ENCODE results near the gene REEP6. TPM values are rescaled to one million over a fixed set of nuclear protein-coding genes. Genes with fewer than 3 reads are reported as not detected.
"Not testable (repeated sequence)": the region's sequence is repeated elsewhere in the genome, so short reads cannot be mapped to it uniquely, and the experiment has no call there.

REEP6 gene
- total RNA-seq, 1 donor from 2014 or later = 7.5 TPM

GRCh38 chr19:1507763-1508506, 17.0 kb downstream of the REEP6 start:
- peak; percentile 97 for DNase-seq

DNA sequence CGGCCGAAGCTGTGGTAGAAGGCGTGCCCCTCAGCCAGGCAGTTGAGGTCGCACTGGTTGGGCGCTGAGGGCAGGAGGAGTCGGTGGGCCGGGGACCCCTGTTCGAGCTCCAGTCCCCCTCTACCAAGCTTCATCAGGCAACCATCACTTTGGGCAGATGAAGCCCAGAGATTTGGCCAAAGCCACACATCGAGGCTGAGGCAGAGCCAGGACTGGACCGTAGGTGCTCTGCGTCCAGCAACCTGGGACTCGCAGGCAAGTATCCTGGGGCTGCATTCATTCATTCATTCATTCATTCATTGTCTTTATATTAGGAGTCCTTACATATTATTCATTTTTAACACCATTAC, 17.5 kb downstream of the REEP6 start:
- DNase-seq = no peak

GRCh38 chr19:1509602-1510441, 18.8 kb downstream of the REEP6 start:
- no peak for DNase-seq

GRCh38 chr19:1510442-1510806, 19.4 kb downstream of the REEP6 start:
- DNase-seq = no peak

- no peak for DNase-seq
These were observed 19.8 kb downstream of the REEP6 start for GRCh38 chr19:1510807-1511206.

- DNase-seq = no peak
These were observed 20.6 kb downstream of the REEP6 start for GRCh38 chr19:1511318-1512317.

DNA sequence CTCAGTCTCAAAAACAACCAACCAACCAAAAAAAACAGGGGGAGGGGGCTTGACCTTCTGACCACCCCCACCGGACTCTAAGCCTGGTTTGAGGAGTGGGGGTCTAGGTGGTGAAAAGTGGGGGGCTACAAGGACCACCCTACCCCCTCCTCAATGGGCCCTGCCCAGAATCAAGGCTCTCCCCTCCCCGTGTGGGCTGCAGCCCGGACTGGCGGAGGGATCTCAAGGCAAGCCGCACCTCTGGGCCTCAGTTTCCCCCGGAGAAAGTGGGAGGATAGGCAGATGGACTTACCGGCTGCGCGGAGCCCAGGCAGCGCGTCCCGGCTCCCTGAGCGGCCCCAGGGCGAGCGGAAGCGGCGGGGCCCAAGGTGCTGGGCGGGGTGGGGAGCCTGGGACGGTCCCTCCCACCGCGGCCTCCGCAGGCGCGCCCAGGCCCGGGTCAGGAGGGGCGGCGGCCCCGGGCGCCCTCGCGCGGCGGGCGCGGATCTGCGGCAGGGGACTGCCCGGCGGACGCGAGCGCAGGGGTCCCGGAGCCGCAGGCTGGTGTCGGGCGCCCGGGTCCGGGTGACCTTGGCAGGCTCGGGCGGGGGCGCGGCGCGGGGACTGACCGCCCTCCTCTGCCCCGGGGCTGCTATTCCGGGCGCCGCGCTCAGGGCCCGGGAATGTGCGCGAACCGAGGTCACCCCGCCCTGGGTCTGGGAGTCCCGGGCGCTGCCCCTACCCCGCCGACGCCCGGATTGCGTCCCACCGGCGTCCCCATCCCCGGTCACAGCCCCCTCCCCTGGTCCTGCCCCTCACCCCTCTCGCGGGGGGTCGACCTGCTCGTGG, 21.9 kb downstream of the REEP6 start, which contains the start of gene ADAMTSL5:
Gene ADAMTSL5 (minus strand): TSS at position 349 of the 828 bp plus-strand sequence. CDS start 2,076 bp downstream, outside the sequence.
- peak; percentile 57 for DNase-seq

DNA sequence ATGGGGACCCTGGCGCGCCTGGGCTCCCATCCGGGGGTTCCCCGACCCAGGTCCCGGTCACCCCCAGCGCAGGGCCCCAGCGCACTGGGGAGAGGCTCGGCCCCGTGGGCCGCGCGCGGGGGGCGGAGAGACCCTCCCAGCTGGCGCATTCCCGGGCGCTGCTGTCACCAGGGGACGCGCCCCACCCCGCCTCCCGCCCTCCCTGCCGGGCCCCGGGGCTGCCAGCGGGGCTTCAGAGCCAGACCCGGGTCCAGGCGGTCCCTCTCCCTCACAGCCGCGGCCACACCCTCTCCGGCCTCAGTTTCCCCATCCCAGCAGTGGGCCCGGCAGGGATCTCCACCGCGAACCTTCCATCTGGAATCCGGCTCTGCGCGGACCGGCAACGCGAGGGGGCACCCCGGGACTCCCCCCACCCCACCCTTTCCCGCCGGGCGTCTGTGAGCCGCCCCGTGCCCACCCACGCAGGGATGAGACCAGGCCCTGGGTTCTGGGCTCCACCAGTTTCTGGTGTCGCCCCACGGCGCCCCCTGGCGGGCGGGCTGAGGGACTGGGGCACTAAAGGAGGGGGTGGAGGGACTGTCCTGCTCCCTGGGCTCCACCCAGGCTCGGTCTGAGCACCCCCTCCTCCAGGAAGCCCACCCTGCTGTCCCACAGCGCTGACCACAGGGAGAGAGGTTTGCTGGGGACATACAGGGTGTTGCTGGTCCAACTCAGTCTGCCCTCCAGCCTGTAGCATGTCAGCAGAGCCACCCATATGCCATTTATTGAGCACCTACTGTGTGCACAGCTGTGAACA, 22.7 kb downstream of the REEP6 start:
- DNase-seq = peak; percentile 57

GRCh38 chr19:1514295-1514661, 23.3 kb downstream of the REEP6 start:
- no peak for DNase-seq

GRCh38 chr19:1514986-1515721, 24.2 kb downstream of the REEP6 start:
- no peak for DNase-seq

DNA sequence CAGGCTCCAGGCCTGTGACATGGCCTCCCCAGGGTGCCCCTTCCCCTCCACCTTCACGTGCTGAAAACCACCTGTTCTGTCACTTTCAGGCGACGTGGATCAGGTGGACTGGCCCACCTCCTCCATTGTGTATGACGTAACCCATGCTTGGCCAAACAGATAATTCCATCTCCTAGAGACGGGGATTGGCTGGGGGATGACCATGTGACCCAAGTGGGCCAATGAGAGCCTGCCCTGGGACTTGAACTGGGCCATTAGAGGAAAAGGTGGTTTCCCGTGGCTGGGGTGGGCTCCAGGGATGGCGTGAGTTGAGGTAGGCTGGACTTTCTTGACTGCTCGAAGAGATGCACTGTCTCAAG, 25.4 kb downstream of the REEP6 start:
- no peak for DNase-seq

- DNase-seq = no peak
These were observed 27.5 kb downstream of the REEP6 start for GRCh38 chr19:1518471-1518870.

GRCh38 chr19:1519802-1520201, 28.8 kb downstream of the REEP6 start:
- DNase-seq = not testable (repeated sequence)

GRCh38 chr19:1520203-1520780, 29.3 kb downstream of the REEP6 start:
- DNase-seq = no peak

DNA sequence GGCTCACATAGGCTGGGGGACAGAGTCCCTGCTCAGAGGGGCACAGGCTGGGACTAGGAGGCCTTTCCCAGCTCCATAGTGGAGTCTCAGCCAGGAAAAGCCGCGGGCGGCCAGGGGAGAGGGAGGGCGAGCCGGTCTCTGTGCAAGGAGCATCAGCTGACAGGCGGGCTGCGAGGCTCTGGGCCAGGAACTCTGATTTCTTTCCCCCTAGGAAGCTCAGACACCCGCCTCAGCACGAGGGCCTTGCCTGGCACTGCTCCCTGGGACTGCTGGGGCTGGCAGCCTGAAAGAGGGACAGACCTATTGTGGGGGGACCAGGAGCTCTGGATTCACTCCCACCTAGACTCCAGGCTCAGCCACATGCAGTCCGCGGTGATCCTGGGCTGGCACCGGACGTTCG, 30.7 kb downstream of the REEP6 start:
- DNase-seq = no peak

DNA sequence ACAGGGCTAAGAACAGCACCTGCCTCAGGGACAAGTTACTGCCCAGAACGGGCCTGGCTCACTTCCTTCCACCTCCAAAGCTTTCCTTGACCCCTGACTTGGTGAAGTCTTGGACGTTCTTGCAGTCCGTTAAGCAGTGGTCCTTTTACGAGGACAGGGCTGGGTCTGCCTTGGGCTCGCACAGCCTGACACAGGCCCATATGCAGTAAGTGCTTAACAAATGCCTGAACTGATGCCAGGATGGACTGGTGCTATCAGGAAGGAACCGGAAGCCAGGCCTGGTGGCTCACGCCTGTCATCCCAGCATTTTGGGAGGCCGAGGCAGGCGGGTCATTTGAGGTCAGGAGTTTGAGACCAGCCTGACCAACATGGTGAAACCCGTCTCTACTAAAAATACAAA, 31.1 kb downstream of the REEP6 start:
- DNase-seq = no peak

- no peak for DNase-seq
These were observed 31.9 kb downstream of the REEP6 start for GRCh38 chr19:1522838-1523237.

- DNase-seq = no peak
These were observed 32.7 kb downstream of the REEP6 start, which contains the start of gene PLK5 for GRCh38 chr19:1523412-1524286. Gene PLK5 (plus strand): TSS chr19:1524077. CDS start chr19:1526997, 2,920 bp downstream.

All from skin of body (tissue), 2 donors.